UCSD-AML1 (cell line): Measurements from ENCODE around the gene ABCC10.
"Not testable (repeated sequence)": the region's sequence is repeated elsewhere in the genome, so short reads cannot be mapped to it uniquely, and the experiment has no call there.

ENCODE experiments used
- DNase-seq: peaks from one replicate; lab custom pipeline; 2025; ENCODE audit not compliant: unreplicated experiment; lab: John Stamatoyannopoulos, UW

The ABCC10 gene

DNA sequence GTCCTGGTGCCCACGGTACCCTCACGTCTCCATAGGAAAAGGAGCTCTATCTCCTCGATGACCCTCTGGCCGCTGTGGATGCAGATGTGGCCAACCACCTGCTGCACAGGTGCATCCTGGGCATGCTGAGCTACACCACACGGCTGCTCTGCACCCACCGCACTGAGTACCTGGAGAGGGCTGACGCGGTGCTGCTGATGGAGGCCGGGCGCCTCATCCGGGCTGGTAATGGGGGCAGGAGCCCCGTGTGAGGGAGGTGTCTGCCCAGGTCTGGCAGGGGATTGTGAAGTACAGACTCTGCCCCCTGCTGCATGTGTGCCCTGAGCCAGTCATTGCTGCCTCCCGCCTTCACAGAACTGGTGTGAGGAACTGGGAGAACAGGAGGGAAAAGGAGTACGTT, 15.6 kb downstream of the ABCC10 start:
- no peak for DNase-seq

DNA sequence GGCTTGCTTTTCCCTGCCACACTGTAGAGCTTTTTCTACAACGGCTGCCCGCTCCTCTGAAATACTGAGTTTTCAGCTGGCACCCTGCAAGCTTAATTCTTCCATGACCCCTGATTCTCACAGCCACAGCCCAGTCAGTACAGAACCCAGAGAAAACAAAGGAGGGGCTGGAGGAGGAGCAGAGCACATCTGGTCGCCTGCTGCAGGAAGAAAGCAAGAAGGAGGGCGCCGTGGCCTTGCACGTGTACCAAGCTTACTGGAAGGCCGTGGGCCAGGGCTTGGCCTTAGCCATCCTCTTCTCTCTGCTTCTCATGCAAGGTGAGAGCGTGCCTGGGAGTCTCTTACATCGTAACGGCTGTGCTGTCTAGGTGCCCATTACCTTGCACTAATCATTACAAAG, 16.7 kb downstream of the ABCC10 start:
- DNase-seq, result no peak

DNA sequence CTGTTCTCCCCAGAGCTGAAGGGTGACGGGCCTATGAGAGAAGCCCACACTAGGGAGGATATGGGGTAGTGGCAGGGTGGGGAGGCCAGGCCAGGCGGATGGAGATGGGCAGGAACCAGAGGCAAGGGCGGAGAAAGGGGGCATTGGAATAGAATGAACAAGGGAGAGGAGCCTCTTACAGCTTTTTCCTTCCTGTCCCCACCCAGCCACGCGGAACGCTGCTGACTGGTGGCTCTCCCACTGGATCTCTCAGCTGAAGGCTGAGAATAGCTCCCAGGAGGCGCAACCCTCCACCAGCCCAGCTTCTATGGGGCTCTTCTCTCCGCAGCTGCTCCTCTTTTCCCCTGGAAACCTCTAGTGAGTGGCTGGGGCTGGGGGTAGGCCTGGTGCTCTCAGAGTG, 17.2 kb downstream of the ABCC10 start:
- no peak for DNase-seq

DNA sequence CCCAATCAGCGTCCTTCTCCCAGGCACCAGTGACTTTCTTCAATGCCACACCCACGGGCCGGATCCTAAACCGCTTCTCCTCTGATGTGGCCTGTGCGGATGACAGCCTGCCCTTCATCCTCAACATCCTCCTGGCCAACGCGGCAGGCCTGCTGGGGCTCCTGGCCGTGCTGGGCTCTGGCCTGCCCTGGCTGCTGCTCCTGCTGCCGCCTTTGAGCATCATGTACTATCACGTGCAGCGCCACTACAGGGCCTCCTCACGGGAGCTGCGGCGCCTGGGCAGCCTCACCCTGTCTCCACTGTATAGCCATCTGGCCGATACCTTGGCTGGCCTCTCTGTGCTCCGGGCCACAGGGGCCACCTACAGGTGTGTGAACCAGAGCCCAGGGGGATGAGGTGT, 18.2 kb downstream of the ABCC10 start:
- no peak for DNase-seq

DNA sequence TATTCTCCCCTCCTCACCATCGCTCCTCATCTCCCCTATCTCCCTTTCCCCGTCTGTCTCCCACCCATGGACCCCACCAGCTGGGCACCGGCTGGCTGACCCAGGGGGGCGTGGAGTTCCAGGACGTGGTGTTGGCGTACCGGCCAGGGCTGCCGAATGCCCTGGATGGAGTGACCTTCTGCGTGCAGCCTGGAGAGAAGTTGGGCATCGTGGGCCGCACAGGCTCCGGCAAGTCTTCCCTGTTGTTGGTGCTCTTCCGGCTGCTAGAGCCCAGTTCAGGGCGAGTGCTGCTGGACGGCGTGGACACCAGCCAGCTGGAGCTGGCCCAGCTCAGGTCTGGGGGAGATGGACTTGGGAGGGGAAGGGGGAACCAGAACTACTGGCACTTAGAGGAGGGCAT, 20.3 kb downstream of the ABCC10 start:
- no peak for DNase-seq

DNA sequence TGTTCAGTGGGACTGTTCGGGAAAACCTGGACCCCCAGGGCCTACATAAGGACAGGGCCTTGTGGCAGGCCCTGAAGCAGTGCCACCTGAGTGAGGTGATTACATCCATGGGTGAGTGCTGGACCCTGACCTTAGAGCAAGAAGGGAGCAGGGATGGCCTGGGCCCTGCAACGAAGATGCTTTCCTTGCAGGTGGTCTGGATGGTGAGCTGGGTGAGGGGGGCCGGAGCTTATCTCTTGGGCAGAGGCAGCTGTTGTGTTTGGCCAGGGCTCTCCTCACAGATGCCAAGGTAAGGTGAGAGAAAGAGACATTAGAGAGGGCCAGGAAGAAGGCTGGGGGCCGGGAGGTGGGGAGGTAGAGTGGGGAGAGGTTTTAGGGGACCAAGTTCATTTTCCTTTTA, 21.6 kb downstream of the ABCC10 start:
- DNase-seq, result no peak

DNA sequence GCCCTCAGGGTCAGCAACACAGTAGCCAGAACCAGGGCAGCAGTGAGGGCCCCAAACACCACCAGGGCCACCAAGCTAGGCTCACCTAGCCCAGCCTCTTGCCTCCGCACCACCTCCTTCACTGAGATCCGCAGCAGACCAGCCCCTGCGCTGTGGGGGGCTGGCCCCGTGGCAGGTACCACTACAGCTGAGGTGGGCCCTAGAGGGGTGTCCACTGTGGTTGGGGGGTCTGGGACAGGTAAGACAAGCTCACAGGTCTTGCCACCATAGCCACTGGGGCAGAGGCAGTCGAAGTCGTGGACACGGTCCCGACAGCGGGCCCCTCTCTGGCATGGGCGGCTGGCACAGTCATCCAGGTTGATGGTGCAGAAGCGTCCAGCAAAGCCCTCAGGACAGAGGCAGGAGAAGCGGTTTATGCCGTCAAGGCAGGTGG, 23.4 kb downstream of the ABCC10 start:
- no peak for DNase-seq

DNA sequence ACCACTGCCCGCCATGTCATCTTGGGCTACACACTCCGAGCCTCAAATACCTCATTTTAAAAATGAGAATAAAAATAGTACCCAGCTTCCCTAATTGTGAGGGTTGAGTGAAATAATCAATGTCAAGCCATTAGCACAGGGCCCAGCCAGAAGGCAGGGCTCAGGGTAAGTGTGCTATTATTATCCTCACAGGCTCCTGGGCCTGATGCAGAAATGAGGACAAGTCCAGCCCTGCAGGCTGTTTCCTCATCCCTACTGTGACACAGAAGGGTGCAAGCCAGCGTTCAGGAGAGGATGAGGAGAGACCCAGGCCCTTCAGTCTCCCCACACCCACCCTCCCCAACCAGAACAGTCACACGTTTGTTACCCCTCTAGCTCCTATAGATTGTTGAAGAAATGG, 24.0 kb downstream of the ABCC10 start:
- DNase-seq, result no peak

DNA sequence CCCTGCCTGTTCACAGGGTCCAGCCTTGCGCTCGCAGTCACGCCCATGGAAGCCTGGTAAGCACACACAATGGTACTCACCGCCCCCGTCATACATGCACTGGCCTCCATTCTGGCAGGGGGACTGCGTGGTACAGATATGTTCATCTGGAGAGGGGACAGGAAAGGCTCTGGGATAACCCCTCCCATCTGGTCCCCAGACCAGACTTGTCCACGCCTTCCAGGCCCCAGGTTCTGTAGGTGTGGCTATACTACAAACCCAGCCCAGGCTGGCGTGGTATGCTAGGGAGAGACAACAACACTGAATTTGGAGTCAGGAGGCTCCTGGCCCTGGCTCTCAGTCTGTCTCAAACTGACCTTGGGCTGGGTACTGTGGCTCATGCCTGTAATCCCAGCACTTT, 24.6 kb downstream of the ABCC10 start:
- DNase-seq, result no peak

DNA sequence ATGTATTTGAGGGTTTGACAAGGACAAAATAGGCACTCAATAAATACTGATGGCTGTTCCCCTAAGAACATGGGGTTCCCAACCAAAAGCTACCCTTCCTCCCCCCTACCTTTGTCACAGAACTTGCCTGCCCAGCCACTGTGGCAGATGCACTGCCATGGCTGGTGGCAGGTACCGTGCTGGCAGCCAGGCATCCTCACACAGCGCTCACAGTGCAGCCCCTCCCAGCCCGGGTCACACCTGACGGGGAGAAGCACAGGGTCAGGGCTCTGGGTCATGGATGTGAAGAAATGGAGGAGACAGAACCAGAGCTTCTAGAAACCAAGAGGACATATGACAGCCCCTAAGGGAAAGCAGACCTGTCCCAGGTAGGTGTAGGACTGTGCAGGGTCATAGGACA, 25.6 kb downstream of the ABCC10 start:
- no peak for DNase-seq

DNA sequence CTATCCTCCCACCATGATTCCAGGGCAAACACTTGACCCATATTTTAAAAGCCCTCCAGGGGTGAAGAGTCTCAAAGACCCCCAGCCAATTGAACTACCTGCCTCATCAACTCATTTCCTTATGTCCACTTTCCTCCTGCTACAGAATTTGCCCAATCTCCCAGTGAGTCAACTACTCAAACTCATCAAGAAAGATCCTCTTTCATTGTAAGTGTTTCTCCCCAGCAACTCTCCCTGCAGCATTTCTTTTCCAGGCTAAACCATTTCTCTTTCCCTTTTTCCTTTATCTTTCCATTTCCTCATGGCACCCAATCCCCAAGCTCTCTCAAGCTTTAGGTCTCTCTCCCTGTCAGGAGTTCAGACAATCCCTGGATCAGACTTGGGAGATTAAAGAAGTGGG, 26.5 kb downstream of the ABCC10 start:
- DNase-seq, result no peak

DNA sequence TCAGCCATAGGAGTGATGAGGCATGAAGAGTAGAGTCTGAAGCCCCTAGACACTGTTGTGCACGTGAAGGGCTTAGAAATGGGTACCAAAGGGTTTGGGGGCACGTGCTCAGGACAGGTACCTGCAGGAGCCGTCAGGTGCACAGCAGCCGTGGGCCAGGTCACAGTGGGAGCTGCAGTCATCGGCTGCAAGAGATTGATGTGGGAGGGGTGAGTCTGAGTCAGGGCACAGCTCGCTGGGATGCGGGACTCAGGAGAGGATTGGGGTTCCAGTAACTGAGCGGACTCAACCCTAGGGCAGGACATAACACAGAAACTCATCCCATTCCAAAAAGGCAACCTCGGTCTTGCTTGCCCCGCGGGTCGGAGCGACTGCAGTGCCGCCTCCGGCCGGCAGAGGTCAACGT, 27.0 kb downstream of the ABCC10 start:
- DNase-seq, result peak; percentile 47

DNA sequence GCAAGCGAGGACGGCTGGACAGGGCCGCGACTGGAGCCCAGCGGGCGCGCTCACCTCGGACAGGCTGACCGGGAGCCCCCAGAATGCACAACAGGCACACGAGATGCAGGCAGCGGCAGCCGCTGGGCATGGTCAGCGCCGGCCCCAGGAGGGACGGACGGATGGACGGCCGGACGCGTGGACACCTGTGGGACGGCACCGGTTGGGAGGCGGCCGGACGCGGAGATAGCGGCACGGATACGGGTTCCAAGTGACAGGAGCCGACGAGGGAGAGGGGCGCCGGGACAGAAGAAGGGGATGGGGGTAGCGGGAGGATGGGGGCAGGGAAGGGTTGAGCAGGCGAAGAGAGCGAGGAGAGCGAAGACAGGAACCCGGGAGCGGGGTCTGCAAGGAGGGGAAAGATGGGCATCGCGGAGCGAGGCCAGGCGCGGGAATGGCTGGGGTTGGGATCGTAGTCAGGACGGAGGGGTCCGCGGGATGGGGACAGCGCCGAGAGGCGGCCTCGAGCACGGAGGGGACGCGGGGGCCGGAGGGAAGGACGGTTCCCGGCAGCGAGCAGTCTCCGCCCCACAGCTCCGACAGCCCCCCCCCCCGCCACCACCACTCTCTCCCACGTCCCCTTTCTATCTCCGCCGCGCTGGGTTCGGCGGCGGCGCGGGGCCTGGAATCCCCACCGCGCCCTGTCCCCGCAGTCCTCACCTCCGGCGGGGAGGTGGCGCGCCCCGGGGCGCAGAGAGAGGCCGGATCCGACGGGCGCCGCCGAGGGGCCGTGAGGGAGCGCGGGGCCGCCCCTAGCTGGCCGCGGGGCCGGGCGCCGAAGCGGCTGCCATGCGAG, 27.6 kb downstream of the ABCC10 start:
- no peak for DNase-seq

DNA sequence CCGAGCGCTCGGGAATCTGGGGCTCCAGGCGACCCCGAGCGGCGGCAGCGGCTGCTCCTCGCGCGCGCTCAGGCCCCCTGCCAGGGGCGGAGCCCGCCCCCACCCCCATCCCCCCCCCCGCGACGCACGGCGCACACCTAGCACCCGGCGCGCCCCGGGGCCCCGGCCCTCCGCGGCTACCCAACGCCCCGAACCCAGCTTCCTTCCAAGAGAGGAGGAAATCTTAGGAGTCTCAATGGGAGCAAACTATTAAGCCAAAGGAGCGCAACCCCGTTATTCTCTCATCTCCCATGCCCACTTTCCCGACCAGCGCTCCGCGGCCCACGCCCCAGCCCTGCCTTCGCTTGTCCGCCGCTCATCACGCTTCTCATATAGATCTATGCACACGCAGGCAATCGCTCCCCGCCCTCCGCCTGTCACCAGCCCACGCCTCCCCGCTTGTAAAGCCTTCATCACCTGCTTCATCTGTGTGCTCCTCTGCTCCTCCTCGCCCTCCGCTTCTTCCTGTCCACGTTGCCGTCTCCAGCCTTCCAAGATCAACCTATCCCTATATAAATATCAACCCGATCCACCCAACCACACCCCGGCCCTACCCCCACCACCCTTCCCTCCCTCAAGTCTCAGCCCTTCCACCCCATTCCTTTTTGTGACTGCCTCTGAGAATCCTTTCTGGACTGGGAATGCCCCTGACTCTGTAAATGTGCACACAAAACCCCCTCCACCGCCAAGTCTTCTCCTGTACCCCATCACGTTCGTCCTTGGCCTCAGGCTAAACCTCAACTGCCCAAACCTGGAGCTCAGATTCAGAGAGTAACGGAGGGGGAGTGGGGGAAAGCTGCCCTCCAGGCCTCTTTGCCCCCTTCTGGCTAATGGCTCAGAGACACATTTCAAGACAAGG, 28.4 kb downstream of the ABCC10 start, which contains the start of gene DLK2:
Gene DLK2, minus strand, starts transcription at position 18 of the 898 bp plus-strand sequence. CDS start 723 bp downstream, outside the sequence.
- DNase-seq, result no peak

DNA sequence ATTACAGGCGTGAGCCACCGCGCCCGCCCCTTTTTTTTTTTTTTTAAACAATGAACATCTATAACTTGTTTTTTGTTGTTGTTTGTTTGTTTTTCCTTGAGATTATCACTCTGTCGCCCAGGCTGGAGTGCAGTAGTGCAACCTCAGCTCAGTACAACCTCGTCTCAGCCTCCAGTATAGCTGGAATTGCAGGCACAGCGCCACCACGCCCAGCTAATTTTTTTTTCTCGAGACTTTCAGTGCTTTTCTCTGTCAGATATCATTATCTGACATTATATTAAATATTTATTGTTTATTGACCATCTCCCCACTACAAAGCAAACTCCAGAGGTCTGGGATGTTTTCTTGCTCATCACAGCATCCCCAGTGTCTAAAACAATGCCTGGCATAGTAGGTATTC, 30.3 kb downstream of the ABCC10 start:
- no peak for DNase-seq

DNA sequence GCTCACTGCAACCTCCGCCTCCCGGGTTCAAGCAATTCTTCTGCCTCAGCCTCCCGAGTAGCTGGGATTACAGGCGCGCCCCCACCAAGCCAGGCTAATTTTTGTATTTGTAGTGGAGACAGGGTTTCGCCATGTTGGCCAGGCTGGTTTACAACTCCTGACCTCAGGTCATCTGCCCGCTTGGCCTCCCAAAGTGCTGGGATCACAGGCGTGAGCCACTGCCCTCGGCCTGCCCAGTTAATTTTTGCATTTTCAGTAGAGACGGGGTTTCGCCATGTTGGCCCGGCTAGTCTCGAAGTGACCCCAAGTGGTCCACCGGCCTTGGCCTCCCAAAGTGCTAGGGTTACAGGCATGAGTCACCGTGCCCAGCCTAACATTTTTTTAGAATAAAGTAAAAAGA, 30.8 kb downstream of the ABCC10 start:
- not testable (repeated sequence) for DNase-seq

DNA sequence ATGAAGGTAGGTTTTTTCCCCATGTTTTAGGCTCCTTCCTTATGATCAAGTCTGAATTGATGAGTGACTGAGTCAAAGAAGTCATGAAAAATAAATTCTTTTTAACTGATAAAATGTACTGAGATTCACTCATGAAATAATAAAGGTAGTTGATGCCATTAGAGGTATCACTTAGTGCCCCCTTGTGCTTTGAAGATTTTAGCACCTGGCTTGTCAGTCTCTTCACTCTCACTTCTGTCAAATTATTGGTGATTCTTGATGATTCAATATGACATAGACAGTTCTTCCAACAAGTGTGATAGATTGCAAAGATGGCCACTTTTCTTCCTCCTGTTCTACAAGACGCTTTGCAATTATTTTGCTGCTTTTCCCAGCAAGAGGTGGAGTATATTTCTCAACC, 32.2 kb downstream of the ABCC10 start:
- no peak for DNase-seq

DNA sequence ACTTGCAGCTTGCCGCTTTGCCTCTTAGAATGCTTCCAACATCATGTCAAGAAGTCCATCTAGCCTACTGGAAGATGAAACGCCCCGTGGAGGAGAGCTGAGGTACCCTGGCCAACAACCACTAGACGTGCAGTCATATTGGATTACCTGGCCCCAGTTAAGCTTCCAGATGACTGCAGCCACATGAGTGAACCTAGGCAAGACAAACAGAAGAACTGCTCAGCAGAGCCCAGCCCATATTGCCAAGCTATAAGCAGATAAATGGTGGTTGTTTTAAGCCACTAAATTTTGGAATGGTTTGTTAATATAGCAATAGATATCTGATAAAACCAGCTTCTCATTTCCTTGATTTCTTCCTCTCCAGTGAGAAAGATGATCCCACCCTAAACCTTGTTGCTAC, 32.7 kb downstream of the ABCC10 start:
- no peak for DNase-seq

DNA sequence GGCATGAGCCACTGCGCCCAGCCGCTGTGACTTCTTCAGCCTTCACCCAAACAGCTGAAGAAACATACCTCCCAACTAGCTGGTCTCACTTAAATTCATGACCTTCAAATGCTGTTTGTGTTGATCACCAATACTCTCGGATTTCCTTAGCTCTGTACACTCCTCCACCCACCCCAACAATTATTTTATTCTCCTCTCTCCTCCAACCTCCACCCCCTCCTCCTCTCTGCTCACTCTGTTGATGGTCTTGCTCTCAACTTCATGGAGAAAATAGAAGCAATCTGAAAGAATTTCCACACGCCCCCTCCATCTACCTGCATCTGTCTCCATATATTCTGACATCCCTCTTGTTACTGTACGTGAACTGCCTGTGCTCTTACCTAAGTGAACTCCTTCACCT, 34.6 kb downstream of the ABCC10 start:
- DNase-seq, result no peak

DNA sequence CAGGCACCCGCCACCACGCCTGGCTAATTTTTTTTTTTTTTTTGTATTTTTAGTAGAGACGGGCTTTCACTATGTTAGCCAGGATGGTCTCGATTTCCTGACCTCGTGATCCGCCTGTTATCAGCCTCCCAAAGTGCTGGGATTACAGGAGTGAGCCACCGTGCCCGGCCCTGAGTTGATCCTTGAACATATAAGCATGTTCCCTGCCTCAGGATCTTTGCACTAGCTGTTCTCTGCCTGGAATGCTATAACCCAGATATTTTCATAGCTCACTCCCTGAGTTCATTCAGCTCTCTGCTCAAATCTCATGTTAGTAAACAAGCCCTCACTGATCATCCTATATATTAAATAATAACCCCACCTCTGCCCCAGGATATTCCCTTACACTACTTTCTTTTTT, 37.0 kb downstream of the ABCC10 start:
- no peak for DNase-seq

DNA sequence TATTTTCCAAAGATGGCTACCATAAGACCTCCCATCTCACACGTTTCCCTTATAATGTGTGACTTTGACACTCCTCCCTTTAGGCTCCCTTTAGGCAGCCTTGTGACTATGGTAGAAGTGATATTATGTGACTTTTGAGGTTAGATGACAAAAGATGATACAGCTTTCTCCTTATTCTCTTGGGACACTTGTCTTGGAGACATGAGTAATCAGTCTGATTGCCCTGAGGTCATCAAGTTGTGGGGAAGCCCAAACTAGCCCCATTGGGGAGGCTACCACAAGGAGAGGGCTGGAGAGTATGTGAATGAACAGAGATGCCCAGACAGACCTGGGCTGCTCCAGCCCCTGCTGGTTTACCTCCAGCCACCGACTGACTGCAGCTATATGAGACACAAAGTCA, 38.6 kb downstream of the ABCC10 start:
- no peak for DNase-seq

DNA sequence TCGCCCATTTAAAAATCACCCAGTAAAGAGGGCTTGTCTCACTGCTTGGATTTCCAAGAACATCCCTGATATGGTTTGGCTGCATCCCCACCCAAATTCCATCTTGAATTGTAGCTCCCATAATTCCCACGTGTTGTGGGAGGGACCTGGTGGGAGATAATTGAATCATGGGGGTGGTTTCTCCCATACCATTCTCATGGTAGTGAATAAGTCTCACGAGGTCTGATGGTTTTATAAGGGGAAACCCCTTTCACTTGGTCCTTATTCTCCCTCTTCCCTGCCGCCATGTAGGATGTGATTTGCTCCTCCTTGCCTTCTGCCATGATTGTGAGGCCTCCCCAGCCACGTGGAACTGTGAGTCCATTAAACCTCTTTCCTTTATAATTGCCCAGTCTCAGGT, 39.9 kb downstream of the ABCC10 start:
- DNase-seq, result not testable (repeated sequence)
